ENCODE data around the gene MEN1. TPM values are rescaled to one million over a fixed set of nuclear protein-coding genes. Genes with fewer than 3 reads are reported as not detected.

The MEN1 gene
- total and polyA plus RNA-seq, 2 of the 13 experiments (the other 11 are each of a cell fraction or from before 2014, with no cell fraction given) = 20.5 to 27.3 TPM

DNA sequence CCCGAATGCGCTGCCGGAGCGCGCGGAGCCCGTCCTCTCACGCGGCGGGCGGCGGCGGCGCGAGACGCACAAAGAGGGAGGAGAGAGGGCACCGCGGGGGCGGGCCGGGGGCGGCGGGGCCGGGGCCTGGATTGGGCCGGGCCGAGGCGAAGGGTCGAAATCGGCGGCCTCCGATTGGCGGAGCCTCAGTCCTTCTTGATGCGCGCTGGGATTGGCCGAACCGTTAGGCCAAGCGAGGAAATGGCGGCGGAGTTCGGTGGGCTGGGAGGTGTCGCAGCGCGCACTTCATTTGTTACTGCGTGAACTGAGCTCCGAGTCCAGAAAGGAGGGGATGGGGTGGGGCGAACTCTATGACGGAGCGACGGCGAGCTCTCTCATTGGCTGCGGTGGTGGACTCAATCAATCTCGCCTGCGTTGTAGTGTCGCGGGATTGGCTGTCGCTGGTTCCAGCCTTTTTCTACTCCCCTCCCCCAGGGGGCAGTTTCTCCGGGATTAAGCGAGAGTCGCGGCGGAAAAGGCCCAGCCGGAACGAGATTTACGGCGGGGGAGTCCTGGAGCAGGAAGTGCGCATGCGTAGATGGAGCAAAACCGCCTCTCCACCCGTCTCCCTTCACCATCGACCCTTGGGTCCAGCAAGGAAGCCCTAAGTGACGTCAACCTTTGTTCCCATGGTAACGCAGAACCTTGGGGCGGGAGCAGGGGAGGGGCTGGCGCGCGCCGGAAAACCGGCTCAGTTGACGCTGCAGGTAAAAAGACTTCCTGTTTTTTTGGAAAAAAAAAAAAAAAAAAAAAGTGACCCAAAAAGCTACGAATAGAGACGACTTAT lies 31.7 kb downstream of the MEN1 start, which contains the start of gene SF1 (continued):
- TF ChIP-seq, protein P1, sequence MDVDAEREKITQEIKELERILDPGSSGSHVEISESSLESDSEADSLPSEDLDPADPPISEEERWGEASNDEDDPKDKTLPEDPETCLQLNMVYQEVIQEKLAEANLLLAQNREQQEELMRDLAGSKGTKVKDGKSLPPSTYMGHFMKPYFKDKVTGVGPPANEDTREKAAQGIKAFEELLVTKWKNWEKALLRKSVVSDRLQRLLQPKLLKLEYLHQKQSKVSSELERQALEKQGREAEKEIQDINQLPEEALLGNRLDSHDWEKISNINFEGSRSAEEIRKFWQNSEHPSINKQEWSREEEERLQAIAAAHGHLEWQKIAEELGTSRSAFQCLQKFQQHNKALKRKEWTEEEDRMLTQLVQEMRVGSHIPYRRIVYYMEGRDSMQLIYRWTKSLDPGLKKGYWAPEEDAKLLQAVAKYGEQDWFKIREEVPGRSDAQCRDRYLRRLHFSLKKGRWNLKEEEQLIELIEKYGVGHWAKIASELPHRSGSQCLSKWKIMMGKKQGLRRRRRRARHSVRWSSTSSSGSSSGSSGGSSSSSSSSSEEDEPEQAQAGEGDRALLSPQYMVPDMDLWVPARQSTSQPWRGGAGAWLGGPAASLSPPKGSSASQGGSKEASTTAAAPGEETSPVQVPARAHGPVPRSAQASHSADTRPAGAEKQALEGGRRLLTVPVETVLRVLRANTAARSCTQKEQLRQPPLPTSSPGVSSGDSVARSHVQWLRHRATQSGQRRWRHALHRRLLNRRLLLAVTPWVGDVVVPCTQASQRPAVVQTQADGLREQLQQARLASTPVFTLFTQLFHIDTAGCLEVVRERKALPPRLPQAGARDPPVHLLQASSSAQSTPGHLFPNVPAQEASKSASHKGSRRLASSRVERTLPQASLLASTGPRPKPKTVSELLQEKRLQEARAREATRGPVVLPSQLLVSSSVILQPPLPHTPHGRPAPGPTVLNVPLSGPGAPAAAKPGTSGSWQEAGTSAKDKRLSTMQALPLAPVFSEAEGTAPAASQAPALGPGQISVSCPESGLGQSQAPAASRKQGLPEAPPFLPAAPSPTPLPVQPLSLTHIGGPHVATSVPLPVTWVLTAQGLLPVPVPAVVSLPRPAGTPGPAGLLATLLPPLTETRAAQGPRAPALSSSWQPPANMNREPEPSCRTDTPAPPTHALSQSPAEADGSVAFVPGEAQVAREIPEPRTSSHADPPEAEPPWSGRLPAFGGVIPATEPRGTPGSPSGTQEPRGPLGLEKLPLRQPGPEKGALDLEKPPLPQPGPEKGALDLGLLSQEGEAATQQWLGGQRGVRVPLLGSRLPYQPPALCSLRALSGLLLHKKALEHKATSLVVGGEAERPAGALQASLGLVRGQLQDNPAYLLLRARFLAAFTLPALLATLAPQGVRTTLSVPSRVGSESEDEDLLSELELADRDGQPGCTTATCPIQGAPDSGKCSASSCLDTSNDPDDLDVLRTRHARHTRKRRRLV (CRISPR knock-in tag; IDR thresholded peaks at IDR 0.05) = no peak
- no peak for TF ChIP-seq ZNF616 (CRISPR knock-in tag; IDR thresholded peaks at IDR 0.05; ENCODE audit: low read depth)
- TF ChIP-seq ZSCAN31 (CRISPR knock-in tag; IDR thresholded peaks at IDR 0.05; ENCODE audit: low read depth) = no peak; the same call in 1 of the 2 replicates
- TF ChIP-seq EEA1 (CRISPR knock-in tag; IDR thresholded peaks at IDR 0.05; ENCODE audit: borderline replicate concordance) = no peak
- TF ChIP-seq, protein P2, sequence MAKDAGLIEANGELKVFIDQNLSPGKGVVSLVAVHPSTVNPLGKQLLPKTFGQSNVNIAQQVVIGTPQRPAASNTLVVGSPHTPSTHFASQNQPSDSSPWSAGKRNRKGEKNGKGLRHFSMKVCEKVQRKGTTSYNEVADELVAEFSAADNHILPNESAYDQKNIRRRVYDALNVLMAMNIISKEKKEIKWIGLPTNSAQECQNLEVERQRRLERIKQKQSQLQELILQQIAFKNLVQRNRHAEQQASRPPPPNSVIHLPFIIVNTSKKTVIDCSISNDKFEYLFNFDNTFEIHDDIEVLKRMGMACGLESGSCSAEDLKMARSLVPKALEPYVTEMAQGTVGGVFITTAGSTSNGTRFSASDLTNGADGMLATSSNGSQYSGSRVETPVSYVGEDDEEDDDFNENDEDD (CRISPR knock-in tag; IDR thresholded peaks at IDR 0.05; ENCODE audit: borderline replicate concordance) = peak; percentile 32; the same call in 1 of the 2 replicates
- TF ChIP-seq, protein P3, sequence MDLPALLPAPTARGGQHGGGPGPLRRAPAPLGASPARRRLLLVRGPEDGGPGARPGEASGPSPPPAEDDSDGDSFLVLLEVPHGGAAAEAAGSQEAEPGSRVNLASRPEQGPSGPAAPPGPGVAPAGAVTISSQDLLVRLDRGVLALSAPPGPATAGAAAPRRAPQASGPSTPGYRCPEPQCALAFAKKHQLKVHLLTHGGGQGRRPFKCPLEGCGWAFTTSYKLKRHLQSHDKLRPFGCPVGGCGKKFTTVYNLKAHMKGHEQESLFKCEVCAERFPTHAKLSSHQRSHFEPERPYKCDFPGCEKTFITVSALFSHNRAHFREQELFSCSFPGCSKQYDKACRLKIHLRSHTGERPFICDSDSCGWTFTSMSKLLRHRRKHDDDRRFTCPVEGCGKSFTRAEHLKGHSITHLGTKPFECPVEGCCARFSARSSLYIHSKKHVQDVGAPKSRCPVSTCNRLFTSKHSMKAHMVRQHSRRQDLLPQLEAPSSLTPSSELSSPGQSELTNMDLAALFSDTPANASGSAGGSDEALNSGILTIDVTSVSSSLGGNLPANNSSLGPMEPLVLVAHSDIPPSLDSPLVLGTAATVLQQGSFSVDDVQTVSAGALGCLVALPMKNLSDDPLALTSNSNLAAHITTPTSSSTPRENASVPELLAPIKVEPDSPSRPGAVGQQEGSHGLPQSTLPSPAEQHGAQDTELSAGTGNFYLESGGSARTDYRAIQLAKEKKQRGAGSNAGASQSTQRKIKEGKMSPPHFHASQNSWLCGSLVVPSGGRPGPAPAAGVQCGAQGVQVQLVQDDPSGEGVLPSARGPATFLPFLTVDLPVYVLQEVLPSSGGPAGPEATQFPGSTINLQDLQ (CRISPR knock-in tag; IDR thresholded peaks at IDR 0.05) = no peak
- no peak for TF ChIP-seq SP5 (CRISPR knock-in tag; IDR thresholded peaks at IDR 0.05; ENCODE audit: borderline replicate concordance, low read depth)
- TF ChIP-seq, protein P4, sequence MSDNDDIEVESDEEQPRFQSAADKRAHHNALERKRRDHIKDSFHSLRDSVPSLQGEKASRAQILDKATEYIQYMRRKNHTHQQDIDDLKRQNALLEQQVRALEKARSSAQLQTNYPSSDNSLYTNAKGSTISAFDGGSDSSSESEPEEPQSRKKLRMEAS (IDR thresholded peaks at IDR 0.05) = peak; percentile 42
- TF ChIP-seq ATF1 (CRISPR knock-in tag; IDR thresholded peaks at IDR 0.05) = peak; percentile 76
- TF ChIP-seq, protein P5, sequence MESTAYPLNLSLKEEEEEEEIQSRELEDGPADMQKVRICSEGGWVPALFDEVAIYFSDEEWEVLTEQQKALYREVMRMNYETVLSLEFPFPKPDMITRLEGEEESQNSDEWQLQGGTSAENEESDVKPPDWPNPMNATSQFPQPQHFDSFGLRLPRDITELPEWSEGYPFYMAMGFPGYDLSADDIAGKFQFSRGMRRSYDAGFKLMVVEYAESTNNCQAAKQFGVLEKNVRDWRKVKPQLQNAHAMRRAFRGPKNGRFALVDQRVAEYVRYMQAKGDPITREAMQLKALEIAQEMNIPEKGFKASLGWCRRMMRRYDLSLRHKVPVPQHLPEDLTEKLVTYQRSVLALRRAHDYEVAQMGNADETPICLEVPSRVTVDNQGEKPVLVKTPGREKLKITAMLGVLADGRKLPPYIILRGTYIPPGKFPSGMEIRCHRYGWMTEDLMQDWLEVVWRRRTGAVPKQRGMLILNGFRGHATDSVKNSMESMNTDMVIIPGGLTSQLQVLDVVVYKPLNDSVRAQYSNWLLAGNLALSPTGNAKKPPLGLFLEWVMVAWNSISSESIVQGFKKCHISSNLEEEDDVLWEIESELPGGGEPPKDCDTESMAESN (CRISPR knock-in tag; conservative IDR thresholded peaks at IDR 0.05) = peak; percentile 31
- peak; percentile 73 for TF ChIP-seq SAP130 (CRISPR knock-in tag; IDR thresholded peaks at IDR 0.05; ENCODE audit: low read depth)
- peak; percentile 70 for TF ChIP-seq ZNF441 (CRISPR knock-in tag; IDR thresholded peaks at IDR 0.05; ENCODE audit: borderline replicate concordance)
- TF ChIP-seq, protein P6, sequence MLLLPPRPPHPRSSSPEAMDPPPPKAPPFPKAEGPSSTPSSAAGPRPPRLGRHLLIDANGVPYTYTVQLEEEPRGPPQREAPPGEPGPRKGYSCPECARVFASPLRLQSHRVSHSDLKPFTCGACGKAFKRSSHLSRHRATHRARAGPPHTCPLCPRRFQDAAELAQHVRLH (CRISPR knock-in tag; IDR thresholded peaks at IDR 0.05; ENCODE audit: borderline replicate concordance, low read depth) = peak; percentile 71; the same call in 1 of the 2 replicates
- no peak for TF ChIP-seq ZNF570 (CRISPR knock-in tag; IDR thresholded peaks at IDR 0.05; ENCODE audit: borderline replicate concordance)
- no peak for TF ChIP-seq ZNF282 (IDR thresholded peaks at IDR 0.05; ENCODE audit: partially characterized antibody)
- peak; percentile 31; the same call in 1 of the 2 replicates for TF ChIP-seq MED1 (CRISPR knock-in tag; IDR thresholded peaks at IDR 0.05)

Measured in HepG2 (cell line).